SKM-1 (cell line): ENCODE data around the gene ADGRL3.

Experiments
- DNase-seq: peaks from one replicate; lab custom pipeline; 2025; ENCODE audit not compliant: unreplicated experiment; lab: John Stamatoyannopoulos, UW

The ADGRL3 gene

DNA sequence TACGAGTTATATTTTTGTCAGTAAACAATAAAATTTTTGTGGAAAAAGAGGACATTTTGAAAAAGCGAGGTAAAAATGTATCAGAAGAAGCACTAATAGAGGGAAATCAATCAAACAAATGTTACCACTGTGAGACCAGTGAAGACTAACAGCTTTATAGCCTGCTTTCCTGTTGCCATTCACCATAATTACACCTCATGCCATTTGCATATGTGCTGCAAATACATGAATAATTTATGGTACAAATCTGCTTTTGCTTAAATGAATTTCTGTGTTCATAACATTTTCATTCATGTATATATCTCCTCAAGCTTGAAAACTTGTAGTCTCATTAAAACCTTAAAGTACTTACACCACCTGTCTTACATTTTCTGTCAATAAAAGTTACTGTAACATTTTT lies 830.8 kb downstream of the ADGRL3 start:
- DNase-seq = no peak

DNA sequence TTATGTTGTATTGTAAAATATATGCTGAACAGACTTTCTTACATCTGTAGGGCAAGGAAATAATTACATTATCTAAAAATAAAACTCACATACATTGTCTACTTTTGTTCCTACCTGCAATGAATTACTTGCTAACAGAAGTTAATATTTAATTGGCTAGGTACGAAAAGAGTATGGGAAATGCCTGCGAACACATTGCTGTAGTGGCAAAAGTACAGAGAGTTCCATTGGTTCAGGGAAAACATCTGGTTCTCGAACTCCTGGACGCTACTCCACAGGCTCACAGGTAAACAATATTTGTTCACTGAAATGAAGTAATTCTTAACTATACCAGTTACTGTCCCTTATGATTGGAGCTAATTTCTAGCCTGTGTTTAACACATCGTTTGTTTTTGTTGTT lies 837.4 kb downstream of the ADGRL3 start:
- DNase-seq = no peak

DNA sequence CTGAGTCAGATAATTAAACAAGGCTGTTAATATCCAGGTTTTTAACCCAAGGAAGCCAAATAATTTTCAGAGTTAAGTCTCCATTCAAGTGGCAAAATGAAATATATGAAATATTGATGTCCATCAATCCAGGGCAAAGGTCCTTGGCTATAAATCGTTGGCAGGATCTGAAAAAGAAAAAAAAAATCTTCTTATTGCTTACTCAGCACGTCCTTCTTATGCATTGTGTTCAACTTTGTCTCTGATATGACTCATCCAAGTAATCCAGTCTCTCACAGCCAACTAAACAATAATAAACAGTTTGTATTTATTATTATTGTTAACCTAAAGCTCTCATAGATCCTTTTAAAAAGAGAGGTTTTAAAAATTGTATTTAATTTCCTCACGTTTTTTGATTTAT lies 851.2 kb downstream of the ADGRL3 start:
- no peak for DNase-seq

DNA sequence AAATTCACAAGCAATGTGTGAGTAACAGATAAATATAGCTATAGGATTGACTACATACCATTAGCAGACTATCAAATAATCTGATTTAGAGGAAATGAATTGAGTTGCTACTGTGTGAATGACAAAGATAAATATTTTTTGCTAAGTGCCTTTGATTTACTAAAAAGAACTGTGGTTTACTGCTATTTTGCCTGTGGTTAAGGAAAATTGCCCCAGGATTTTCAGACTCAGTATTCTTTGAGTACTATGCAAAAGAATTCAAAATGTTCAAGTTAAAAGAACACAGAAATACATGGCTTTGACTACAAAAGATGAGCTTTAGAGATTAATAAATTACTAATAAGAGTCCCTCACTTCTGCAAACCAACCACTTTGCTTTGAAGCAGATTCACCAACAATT lies 853.8 kb downstream of the ADGRL3 start:
- no peak for DNase-seq

DNA sequence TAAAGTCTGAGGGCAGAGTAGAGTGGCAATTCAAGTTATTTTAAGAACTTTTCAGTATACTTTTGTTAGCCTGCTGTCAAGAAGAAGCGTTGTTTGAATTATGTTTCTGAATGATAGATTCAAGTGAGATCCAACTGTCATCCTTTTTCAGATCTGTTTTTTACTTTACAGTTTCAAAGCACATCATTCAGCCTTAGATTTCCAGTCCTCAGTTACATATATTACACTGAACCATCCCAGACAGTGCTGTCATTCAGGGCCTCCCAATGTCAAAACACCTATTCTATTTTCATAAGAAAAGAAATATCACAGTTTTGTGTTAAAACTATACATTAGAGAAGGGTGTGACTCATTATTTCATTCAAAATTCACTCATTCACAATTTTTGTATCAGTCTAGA lies 856.9 kb downstream of the ADGRL3 start:
- DNase-seq = no peak

DNA sequence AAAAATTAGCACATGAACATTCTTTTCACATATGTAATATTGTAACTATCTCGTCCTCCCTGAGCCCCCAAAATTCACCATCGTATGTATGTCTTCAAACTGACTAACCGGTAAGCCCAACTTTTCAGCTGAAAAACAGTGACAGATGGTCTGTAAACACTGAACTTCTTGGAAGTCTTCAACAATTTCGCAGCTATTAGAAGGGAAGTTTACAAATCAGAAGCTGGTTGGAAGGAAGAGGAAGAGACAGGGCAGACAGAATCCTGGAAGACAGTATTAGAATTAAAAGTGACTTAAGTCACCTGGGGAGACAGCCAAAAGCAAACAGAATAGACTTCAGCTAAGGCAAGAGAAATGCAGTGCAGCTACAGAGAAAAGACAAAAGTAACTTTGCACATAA lies 858.4 kb downstream of the ADGRL3 start:
- DNase-seq = no peak

DNA sequence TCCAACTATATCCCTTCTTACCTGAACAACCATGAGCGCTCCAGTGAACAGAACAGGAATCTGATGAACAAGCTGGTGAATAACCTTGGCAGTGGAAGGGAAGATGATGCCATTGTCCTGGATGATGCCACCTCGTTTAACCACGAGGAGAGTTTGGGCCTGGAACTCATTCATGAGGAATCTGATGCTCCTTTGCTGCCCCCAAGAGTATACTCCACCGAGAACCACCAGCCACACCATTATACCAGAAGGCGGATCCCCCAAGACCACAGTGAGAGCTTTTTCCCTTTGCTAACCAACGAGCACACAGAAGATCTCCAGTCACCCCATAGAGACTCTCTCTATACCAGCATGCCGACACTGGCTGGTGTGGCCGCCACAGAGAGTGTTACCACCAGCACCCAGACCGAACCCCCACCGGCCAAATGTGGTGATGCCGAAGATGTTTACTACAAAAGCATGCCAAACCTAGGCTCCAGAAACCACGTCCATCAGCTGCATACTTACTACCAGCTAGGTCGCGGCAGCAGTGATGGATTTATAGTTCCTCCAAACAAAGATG lies 870.2 kb downstream of the ADGRL3 start:
- no peak for DNase-seq

DNA sequence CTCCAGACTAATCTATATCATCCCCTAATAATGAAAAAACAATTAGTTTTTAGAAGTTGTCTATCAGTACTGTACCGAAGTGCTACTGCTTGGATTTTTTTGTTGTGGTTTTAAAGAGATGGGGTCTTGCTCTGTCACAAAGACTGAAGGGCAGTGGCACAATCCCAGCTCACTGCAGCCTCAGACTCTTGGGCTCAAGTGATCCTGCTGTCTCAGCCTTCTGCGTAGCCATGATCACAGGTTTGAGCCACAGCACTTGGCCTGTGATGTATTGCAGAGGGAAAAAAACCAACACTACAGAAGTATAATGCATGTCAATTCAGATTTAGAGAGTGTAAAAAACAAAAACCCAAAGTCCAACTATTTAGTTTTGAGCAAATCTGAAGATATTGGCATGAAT lies 875.0 kb downstream of the ADGRL3 start:
- DNase-seq = no peak

DNA sequence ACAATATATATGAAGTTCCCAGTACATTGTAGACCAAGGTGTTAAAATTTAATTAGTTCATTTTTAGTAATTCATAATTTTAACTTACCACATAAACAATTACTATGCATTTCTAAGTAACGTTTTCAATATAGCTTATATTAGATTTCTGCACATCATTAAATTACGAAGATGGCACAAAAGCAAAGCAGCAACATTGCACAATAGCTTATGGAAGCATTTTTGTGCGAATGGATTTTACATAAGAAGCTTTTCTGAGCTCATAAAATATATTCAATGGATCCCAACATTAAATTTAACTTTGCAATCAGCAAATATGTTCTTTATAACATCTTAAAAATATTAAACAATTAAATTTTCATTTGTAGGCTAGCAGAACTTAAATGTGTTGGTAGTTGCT lies 875.4 kb downstream of the ADGRL3 start:
- no peak for DNase-seq

DNA sequence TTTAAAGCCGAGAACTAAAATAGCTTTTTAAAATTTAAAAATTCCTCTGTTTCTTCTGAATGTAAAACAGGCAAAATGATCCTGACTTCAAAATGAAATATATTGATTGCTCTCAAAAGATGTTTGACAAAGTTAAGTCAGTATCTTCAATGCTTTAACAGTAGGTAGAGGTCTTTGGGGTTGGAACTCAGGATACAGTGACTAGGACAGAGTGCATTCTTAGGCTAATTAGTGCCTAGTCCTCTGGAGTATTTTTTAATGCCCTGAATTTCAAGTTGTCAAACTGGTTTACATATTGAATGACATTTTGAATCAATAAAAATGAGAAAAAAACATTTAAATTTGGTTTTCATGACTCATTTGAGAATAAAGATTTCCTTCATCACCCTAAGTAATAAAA lies 877.3 kb downstream of the ADGRL3 start:
- DNase-seq = no peak

DNA sequence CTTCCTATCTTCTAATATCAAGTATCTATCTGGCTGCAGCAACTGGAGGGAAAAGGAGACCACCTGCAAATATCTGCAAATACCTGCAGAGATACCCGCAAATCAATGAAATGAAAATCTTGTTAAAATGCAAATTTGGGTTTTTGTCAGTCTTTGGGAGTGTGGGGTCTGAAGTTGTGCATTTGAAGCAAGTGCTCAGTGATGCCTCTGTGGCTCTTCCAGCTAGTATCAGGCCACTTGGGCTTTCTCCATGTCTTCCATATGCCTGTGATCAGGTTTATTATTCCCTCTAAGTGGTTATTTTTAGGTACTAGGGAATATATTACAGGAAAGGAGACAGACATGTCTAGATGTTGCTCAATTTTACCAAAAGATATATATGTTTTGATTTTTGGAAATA lies 880.3 kb downstream of the ADGRL3 start:
- DNase-seq = no peak

DNA sequence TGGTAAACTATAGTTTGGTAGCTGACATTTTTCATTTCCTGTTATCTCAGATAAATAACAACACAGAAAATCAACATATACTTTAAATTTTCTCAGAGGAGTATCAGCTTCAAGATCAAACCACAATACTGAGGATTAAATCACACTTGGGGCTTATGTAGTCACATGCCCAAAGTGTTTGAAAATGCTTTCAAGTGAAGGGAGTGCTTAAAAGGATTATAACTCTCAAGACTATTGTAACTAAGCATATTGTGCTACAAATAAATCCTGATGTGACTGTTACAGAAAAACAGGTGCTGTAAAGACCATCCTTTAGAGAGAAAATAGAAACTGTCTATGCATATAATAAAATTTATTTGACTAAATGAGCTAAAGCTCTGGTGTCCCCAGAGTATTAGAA lies 887.6 kb downstream of the ADGRL3 start:
- no peak for DNase-seq

DNA sequence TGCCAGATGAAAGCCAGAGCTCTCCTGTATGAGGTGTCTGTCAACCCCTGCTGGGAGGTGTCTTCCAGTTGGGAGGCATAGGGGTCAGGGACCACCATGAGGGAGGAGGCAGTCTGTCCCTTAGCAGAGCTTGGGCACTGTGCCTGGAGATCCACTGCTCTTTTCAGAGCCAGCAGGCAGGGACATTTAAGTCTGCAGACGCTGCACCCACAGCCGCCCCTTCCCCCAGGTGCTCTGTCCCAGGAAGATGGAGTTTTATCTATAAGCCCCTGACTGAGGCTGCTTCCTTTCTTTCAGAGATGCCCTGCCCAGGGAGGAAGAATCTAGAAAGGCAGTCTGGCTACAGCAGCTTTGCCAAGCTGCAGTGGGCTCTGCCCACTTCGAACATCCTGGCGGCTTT lies 893.6 kb downstream of the ADGRL3 start:
- DNase-seq = no peak

DNA sequence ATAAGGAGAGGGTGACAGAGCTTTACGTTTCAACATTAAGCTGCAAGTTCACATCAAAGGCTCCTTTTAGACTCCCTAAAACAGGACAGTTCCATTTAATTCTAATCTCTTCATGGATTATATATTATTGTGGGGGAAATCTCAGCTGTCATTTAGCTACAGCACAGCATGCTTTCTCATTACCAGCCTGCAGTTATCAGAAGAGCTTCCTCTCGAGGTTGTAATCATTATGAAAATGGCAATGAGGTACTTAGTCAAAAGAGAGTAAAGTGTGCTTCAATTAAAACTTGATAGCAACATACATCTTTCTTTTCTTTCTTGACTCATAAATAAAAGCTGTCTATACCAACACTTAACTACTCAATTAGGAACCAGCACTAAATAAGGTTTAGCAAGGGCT lies 896.8 kb downstream of the ADGRL3 start:
- DNase-seq = no peak

DNA sequence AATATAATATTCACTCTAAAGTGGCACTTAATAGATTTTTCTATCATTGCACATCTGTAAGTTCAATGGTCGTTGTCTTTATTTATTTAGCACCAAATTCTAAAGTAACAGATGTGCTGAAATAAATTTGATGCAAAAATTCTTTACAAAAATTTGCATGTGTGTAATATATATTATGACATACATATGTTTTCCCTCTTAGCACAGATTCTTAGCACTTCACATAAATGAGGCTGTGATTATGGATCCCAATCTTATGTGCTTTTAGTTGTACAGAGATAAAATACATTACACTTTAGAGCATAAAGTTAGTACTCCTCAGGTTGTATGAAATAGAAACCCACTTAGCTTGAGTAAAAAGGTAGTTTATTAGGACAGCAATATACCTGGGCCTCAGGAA lies 915.1 kb downstream of the ADGRL3 start:
- no peak for DNase-seq

DNA sequence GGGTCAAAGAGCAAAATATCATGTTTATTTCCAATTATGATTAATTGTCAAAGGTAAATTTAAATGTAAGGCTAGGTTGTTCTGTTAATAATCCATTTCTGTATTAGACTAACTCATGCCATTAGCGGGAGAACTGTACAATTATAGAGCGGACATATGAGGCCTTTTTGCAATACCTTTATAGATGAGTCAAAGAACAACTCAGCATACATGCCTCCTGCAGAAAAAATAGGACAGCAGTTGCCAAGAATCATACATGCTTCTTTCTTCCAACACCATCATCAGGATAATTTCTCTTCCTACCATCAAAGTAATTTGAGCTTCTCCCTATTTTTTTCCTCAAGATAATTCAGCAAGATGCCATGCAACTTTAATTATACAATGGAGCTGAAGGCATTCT lies 917.8 kb downstream of the ADGRL3 start:
- no peak for DNase-seq

DNA sequence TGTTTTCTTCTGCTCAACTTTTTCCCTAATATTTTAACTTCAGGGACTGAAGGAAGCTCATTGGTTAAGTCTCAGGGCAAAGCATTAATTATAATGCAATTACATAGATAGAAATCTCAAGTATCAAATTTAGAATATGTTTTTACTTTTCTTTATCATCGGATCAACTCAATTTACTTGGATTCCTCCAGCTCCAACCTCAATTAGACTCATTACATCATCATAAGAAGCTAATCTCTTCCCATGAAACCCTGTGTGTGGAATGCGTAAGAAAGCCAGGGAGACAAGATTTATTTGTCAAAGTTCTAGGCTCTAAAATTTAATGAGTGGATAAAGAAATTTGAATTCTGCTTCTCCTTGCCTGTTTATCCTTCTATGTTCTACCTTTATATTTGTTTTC lies 918.4 kb downstream of the ADGRL3 start:
- DNase-seq = no peak

DNA sequence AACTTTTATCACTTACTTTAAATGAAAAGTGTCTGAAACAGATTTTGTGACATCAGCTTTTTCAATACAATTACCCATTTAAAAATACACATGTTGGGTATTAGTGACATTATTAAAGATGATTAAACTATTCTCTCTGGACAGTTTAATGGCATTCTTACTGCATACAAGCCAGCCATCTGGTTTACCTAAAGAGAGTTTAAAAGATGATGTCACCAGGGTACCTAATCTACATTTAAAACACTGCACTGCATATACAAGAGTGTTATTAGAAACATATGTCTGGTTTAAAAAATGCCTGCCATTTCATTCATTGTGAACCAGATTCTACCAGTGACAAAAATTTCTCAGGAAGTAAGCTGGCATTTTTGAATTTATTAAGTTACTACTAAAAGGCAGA lies 919.1 kb downstream of the ADGRL3 start:
- DNase-seq = no peak

DNA sequence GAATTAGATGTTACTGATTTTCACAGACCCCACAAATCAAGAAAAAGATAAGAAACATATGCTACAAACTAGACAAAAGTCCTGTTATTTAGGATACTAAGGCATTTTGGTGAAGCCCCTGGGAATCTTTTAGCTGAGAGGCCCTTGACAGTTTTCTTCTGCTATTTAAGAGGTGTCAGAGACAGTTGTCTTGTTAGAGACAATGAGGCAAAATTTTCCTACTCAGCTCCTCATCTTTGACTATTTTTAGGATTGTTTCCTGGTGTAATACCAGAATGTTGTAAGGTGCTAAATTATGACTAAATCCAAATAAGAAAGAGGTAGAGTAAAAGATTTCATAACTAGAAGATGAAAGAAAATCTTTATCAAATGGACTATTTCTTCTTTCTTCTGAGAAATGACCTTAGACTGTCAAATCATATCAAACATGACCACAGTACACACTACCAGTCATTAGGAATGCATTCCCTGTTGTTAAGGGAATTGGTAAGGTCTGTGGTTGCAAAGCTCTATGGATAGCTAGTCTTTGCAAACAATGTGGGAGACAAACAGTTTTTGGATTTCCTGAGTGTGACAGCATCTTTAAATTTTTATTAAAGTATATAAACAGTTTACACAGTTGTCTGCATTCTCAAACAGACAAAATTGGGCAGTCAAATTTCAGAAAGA lies 926.1 kb downstream of the ADGRL3 start:
- DNase-seq = no peak
